A549 (cell line): Measurements from ENCODE around the gene KLHDC7B. TPM values are rescaled to one million over a fixed set of nuclear protein-coding genes. Genes with fewer than 3 reads are reported as not detected.

ENCODE experiments used
- ATAC-seq, 2 experiments: fragments of 200-7000 bp in 1 of 2; fragments of >200 bp in 1 of 2; cut with Nextera tagmentation in 1 of 2; cut with Tn5 transposase in 1 of 2; 3 replicates each; pipeline versions ENCODE4 v1.8.0 to v1.9.1; 2018 to 2020; ENCODE audit warnings: mild to moderate bottlenecking in 1 of 2, moderate library complexity in 1 of 2
- CTCF ChIA-PET: fragments of 300-600 bp; sonication (Branson Sonifier 250); formaldehyde crosslinking; extraction: SDS; loops from one replicate; lab custom pipeline; 2021; ENCODE audit warnings: antibody characterized with exemption, inconsistent platforms; lab: Yijun Ruan, JAX
- POLR2A ChIA-PET: fragments of 350-600 bp; formaldehyde crosslinking; extraction: SDS; loops from one replicate; lab custom pipeline; 2021; ENCODE audit warnings: antibody characterized with exemption, inconsistent platforms; lab: Yijun Ruan, JAX
- DNase-seq, 2 experiments: peaks; one replicate each; pipeline versions ENCODE4 v3.0.0 to v3.0.0-alpha.2; 2011 to 2016; ENCODE audit warnings: low read depth in 1 of 2, low spot score in 1 of 2
- FAIRE-seq: peaks from 2 replicates; lab custom pipeline; 2011; peaks lifted over from hg19 to GRCh38; lab: Jason Lieb, UNC
- H3K27ac ChIP-seq, 2 experiments: fragments of >200 bp; sonication (Bioruptor Twin); formaldehyde crosslinking; 3 replicates each; pipeline ENCODE4 v1.5.1; 2016 to 2017
- H3K4me1 ChIP-seq: fragments of >200 bp; sonication (Bioruptor Twin); formaldehyde crosslinking; 3 replicates; pipeline ENCODE4 v1.6.1; 2016
- H3K4me2 ChIP-seq: fragments of >200 bp; sonication (Bioruptor Twin); formaldehyde crosslinking; 3 replicates; pipeline ENCODE4 v1.6.1; 2016
- H3K4me3 ChIP-seq: fragments of >200 bp; sonication (Bioruptor Twin); formaldehyde crosslinking; 3 replicates; pipeline ENCODE4 v1.5.1; 2016
- H3K9me3 ChIP-seq: fragments of >200 bp; sonication (Bioruptor Twin); formaldehyde crosslinking; 3 replicates; pipeline ENCODE4 v1.6.1; 2016
- CEBPB ChIP-seq, 2 experiments: fragments of >200 bp in 1 of 2; sonication (Bioruptor Twin) in 1 of 2; formaldehyde crosslinking in 1 of 2; IDR thresholded peaks; 2 replicates each; pipeline ENCODE4 v1.6.1; 2012 to 2016
- EHF ChIP-seq: fragments of 250-450 bp; sonication (Bioruptor Pico); IDR thresholded peaks from 2 replicates; pipeline ENCODE4 v1.5.0; 2020; ENCODE audit warnings: mild to moderate bottlenecking
- EP300 ChIP-seq, 2 experiments: fragments of >200 bp; sonication (Bioruptor Twin); formaldehyde crosslinking; IDR thresholded peaks; 2 replicates in 1 of 2; 3 replicates in 1 of 2; pipeline ENCODE4 v1.6.1; 2016 to 2017
- FOXS1 ChIP-seq: fragments of 250-450 bp; sonication (Bioruptor Pico); IDR thresholded peaks from 2 replicates; pipeline ENCODE4 v1.5.0; 2020; ENCODE audit warnings: mild to moderate bottlenecking, moderate library complexity
- HOXA7 ChIP-seq: fragments of 250-450 bp; sonication (Bioruptor Pico); IDR thresholded peaks from 2 replicates; pipeline ENCODE4 v1.5.0; 2020; ENCODE audit warnings: mild to moderate bottlenecking, moderate library complexity
- KDM1A ChIP-seq: fragments of 200-600 bp; sonication (generic); IDR thresholded peaks from 2 replicates; pipeline ENCODE4 v1.6.1; 2016; ENCODE audit warnings: low read depth, mild to moderate bottlenecking
- NFE2L2 ChIP-seq: fragments of 150-350 bp; conservative IDR thresholded peaks from 2 replicates; pipeline ENCODE4 v1.6.1; 2014; ENCODE audit warnings: low read length
- NPAS2 ChIP-seq: fragments of 250-450 bp; sonication (Bioruptor Pico); IDR thresholded peaks from 2 replicates; pipeline ENCODE4 v1.8.0; 2022; ENCODE audit warnings: mild to moderate bottlenecking, moderate library complexity, borderline replicate concordance
- NR3C1 ChIP-seq: fragments of >200 bp; sonication (Bioruptor Twin); formaldehyde crosslinking; IDR thresholded peaks from 3 replicates; pipeline ENCODE4 v1.6.1; 2017
- RARB ChIP-seq: fragments of 250-450 bp; sonication (Bioruptor Pico); IDR thresholded peaks from 2 replicates; pipeline ENCODE4 v1.8.0; 2021; ENCODE audit warnings: mild to moderate bottlenecking, moderate library complexity
- RFX5 ChIP-seq: fragments of 450-650 bp; IDR thresholded peaks from 2 replicates; pipeline ENCODE4 v1.7.1; 2014; ENCODE audit warnings: antibody characterized with exemption, mild to moderate bottlenecking, moderate library complexity
- WGBS: methylation state at CpG from one replicate; pipeline ENCODE4 v1.1.6; 2017; ENCODE audit errors: missing lambda C conversion rate; 5-methylcytosine and 5-hydroxymethylcytosine counted together
- polyA plus RNA-seq, 4 experiments: library from polyadenylated mRNA; depleted of rRNA in 3 of 4; stranded (reverse); fragments of >200 nt; fragmentation: RNase III in 1 of 4; extraction: RNeasy Plus Mini Kit Qiagen cat#74134 plus additional on column Dnase treatment in 1 of 4; gene quantifications; 2 replicates in 3 of 4; 3 replicates in 1 of 4; pipeline ENCODE4 v1.2.3, GENCODE V29; 2011 to 2017
- TF ChIP-seq, protein P1 (sequence below): fragments of 150-350 bp; IDR thresholded peaks from 2 replicates; pipeline ENCODE4 v1.6.1; 2014; ENCODE audit warnings: low read depth, mild to moderate bottlenecking, low read length
- TF ChIP-seq, protein P2 (sequence below): fragments of 250-450 bp; sonication (Bioruptor Pico); IDR thresholded peaks from 2 replicates; pipeline ENCODE4 v1.5.0; 2020; ENCODE audit warnings: low read depth, mild to moderate bottlenecking, moderate library complexity
- TF ChIP-seq, protein P3 (sequence below): fragments of 250-450 bp; sonication (Bioruptor Pico); IDR thresholded peaks from 2 replicates; pipeline ENCODE4 v1.5.0; 2021; ENCODE audit warnings: mild to moderate bottlenecking, moderate library complexity, borderline replicate concordance
- TF ChIP-seq, protein P4 (sequence below): fragments of 450-650 bp; IDR thresholded peaks from 2 replicates; pipeline ENCODE4 v1.6.1; 2014; ENCODE audit warnings: antibody characterized with exemption
- TF ChIP-seq, protein P5 (sequence below): fragments of 200-600 bp; sonication (generic); IDR thresholded peaks from 2 replicates; pipeline ENCODE4 v1.6.1; 2016; ENCODE audit warnings: antibody characterized with exemption, mild to moderate bottlenecking, moderate library complexity

KLHDC7B gene
- polyA plus RNA-seq, 2 of the 4 experiments (the other 2 are of a cell fraction), result 0.09 TPM; not detected in 1

DNA sequence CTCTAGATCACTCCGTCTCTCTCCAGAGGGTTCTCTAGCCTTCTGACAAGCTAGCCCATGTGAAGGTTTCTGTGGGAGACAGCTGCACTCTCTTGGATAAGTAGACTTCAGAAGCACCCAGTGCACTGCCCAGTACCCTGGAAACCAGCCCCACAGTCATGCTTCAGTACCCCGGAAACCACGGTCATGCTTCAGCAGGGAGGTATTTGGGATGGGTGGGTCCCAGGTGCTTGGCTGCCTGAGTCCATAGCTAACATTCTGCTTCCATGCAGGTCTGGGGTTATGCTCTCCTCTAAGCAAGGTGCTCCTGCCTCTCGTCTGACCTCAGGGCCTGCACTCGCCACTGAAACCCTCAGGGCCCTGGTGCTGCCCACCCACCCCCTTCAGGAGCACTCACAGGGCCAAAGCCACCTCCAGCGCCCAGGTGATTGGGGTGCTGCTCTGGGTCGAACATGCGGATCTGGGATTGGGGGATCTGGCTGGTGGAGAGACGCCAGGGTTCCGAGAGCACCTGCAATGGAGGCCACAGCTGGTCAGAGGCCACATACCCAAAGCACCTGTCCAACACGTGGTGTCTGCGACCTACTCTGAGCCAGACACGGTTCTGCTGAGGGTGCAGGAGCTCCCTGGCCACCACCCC is 24.3 kb downstream of the KLHDC7B start (continued):
- TF ChIP-seq, protein P1, sequence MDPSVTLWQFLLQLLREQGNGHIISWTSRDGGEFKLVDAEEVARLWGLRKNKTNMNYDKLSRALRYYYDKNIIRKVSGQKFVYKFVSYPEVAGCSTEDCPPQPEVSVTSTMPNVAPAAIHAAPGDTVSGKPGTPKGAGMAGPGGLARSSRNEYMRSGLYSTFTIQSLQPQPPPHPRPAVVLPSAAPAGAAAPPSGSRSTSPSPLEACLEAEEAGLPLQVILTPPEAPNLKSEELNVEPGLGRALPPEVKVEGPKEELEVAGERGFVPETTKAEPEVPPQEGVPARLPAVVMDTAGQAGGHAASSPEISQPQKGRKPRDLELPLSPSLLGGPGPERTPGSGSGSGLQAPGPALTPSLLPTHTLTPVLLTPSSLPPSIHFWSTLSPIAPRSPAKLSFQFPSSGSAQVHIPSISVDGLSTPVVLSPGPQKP, result no peak
- TF ChIP-seq RFX5, result no peak

DNA sequence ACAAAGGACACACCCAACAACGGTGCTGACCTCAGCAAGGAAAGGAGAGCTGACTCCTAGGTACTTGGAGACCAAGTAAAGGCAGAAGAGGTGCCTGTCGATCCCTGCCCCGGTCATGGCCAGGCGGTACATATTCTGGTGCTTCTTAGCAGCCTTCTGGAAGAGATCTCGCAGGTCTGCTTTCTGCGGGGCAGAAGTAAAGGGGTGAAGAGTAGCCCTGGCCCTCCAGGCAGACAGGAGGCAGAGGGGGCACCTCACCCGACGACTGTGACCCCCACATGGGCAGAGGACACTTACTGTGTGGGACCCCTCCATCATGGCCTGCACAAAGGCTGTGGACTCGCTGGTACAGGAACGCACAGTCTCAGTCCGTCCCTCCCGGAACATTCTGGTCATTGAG is 25.2 kb downstream of the KLHDC7B start:
- ChIA-PET POLR2A (no interaction called here), CTCF (interaction anchor here (1.3 to 3.0 kb wide), 2 partner anchors 8 to 50 kb away, joined by 4 to 10 read pairs; partner anchors contain the start of gene SYCE3)
- 88% methylated on average over 7 of the region's 12 CpGs for WGBS
- ATAC-seq (no peak), DNase-seq (no peak), FAIRE-seq (no peak)
- Histone ChIP-seq H3K4me2 (no peak overlapping the region), H3K4me1 (no peaks in the 10 kb centered on the region), H3K27ac (no peak overlapping the region), H3K9me3 (no peaks in the 10 kb centered on the region), H3K4me3 (no peak overlapping the region)
- TF ChIP-seq, protein P2, sequence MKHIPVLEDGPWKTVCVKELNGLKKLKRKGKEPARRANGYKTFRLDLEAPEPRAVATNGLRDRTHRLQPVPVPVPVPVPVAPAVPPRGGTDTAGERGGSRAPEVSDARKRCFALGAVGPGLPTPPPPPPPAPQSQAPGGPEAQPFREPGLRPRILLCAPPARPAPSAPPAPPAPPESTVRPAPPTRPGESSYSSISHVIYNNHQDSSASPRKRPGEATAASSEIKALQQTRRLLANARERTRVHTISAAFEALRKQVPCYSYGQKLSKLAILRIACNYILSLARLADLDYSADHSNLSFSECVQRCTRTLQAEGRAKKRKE (CRISPR knock-in tag), result no peak
- TF ChIP-seq, protein P3, sequence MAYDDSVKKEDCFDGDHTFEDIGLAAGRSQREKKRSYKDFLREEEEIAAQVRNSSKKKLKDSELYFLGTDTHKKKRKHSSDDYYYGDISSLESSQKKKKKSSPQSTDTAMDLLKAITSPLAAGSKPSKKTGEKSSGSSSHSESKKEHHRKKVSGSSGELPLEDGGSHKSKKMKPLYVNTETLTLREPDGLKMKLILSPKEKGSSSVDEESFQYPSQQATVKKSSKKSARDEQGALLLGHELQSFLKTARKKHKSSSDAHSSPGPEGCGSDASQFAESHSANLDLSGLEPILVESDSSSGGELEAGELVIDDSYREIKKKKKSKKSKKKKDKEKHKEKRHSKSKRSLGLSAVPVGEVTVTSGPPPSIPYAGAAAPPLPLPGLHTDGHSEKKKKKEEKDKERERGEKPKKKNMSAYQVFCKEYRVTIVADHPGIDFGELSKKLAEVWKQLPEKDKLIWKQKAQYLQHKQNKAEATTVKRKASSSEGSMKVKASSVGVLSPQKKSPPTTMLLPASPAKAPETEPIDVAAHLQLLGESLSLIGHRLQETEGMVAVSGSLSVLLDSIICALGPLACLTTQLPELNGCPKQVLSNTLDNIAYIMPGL (CRISPR knock-in tag), result no peak
- TF ChIP-seq, protein P4, sequence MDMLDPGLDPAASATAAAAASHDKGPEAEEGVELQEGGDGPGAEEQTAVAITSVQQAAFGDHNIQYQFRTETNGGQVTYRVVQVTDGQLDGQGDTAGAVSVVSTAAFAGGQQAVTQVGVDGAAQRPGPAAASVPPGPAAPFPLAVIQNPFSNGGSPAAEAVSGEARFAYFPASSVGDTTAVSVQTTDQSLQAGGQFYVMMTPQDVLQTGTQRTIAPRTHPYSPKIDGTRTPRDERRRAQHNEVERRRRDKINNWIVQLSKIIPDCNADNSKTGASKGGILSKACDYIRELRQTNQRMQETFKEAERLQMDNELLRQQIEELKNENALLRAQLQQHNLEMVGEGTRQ, result no peak
- TF ChIP-seq NFE2L2, result no peak
- TF ChIP-seq FOXS1 (CRISPR knock-in tag), result no peak
- no peak for TF ChIP-seq KDM1A
- TF ChIP-seq NR3C1, result no peak
- TF ChIP-seq EP300 (IDR thresholded peaks at IDR 0.05), result no peak
- TF ChIP-seq RARB, result no peak

DNA sequence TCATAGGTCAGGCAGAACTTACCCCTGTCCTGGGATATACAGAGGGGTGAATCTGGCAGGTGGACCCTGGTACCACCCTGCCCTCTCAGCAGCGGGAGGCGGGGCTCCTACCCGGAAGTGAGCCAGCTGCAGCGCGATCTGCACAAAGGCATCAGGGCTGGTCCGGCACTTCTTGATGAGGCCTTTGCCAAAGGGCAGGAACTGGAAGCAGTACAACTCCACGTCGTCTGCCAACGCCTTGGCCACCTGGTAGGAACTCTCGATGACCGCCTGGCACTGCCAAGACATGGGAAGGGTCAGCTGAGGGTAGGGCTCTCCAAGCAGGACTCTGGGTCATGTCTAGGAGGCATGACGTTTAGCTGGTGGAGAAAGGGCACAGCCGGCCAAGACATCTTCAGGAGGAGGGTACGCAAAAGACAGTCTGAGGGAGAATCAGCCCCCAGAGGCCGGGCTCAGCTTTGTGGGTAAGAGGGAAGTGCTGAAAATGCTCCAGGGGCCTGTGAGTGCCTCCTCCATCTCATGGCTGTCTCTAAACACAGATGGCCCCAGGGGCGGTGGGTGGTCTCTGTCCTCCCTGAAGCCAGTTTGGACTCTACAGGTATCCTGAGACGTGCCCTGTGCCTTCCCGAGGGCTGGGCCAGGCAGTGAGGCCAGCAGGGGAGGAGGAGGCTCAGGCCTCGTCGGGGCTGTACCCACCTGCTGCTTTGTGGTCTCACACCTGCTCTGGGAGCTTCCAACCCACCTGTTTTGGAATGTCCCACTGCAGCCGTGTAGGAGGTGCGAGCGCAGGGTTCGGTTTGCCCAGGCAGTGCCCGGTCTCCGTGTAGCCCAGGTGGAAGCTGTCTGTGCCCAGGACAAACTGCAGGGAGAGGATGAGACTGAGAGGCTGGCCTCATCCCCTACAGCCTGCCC is 25.8 kb downstream of the KLHDC7B start:
- ATAC-seq (no peak), FAIRE-seq (no peak), DNase-seq (no peak)
- H3K4me1 ChIP-seq, result no peaks in the 10 kb centered on the region
- H3K27ac ChIP-seq, result no peak overlapping the region
- H3K4me2 ChIP-seq, result no peak overlapping the region
- 93% methylated on average over 13 of the region's 26 CpGs for WGBS
- no peaks in the 10 kb centered on the region for H3K9me3 ChIP-seq
- ChIA-PET POLR2A (no interaction called here), CTCF (interaction anchor here (1.3 to 1.6 kb wide), 3 partner anchors 9 to 46 kb away, joined by 4 to 6 read pairs (median 5); partner anchors contain the start of genes SCO2 and SYCE3)
- no peak overlapping the region for H3K4me3 ChIP-seq
- TF ChIP-seq EP300 (IDR thresholded peaks at IDR 0.05) (no peak), CEBPB (IDR thresholded peaks at IDR 0.05) (no peak), EHF (CRISPR knock-in tag) (no peak), NPAS2 (CRISPR knock-in tag) (no peak), RARB (no peak), NR3C1 (no peak), HOXA7 (CRISPR knock-in tag) (no peak)
- TF ChIP-seq, protein P5, sequence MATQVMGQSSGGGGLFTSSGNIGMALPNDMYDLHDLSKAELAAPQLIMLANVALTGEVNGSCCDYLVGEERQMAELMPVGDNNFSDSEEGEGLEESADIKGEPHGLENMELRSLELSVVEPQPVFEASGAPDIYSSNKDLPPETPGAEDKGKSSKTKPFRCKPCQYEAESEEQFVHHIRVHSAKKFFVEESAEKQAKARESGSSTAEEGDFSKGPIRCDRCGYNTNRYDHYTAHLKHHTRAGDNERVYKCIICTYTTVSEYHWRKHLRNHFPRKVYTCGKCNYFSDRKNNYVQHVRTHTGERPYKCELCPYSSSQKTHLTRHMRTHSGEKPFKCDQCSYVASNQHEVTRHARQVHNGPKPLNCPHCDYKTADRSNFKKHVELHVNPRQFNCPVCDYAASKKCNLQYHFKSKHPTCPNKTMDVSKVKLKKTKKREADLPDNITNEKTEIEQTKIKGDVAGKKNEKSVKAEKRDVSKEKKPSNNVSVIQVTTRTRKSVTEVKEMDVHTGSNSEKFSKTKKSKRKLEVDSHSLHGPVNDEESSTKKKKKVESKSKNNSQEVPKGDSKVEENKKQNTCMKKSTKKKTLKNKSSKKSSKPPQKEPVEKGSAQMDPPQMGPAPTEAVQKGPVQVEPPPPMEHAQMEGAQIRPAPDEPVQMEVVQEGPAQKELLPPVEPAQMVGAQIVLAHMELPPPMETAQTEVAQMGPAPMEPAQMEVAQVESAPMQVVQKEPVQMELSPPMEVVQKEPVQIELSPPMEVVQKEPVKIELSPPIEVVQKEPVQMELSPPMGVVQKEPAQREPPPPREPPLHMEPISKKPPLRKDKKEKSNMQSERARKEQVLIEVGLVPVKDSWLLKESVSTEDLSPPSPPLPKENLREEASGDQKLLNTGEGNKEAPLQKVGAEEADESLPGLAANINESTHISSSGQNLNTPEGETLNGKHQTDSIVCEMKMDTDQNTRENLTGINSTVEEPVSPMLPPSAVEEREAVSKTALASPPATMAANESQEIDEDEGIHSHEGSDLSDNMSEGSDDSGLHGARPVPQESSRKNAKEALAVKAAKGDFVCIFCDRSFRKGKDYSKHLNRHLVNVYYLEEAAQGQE, result no peak
